ENCODE data around the gene RFNG.

The RFNG gene

GRCh38 chr17:82058230-82058854, 6.7 kb upstream of the RFNG start:
- H3K4me3 ChIP-seq (ENCODE audit: low read length): no peak overlapping the region
- peaks cover 10% of the 10 kb centered on the region for H3K79me2 ChIP-seq (ENCODE audit: control insufficient read depth, low read length)
- H3K9me2 ChIP-seq (replicated peaks; ENCODE audit: control insufficient read depth, low read length): no peaks in the 10 kb centered on the region
- H3K27me3 ChIP-seq (ENCODE audit: control insufficient read depth, low read length): no peaks in the 10 kb centered on the region
- H3K36me3 ChIP-seq (ENCODE audit: control insufficient read depth, low read length): peaks cover 88% of the 10 kb centered on the region
- H3K27ac ChIP-seq (ENCODE audit: low read depth, low read length): no peak overlapping the region
- H3F3A ChIP-seq (ENCODE audit: control insufficient read depth, insufficient read depth): no peaks in the 10 kb centered on the region
- no peaks in the 10 kb centered on the region for H4K20me1 ChIP-seq (ENCODE audit: control insufficient read depth, insufficient read depth, low read depth, low read length)
- no peak for TF ChIP-seq EZH2phosphoT487 (IDR thresholded peaks at IDR 0.05; ENCODE audit: borderline replicate concordance, low read length)
- TF ChIP-seq CTCF (IDR thresholded peaks at IDR 0.05; ENCODE audit: low read depth, low read length, poor library complexity, severe bottlenecking): no peak
- H3K4me2 ChIP-seq (ENCODE audit: low read length): no peak overlapping the region
- no peaks in the 10 kb centered on the region for H3K9me3 ChIP-seq (ENCODE audit: control insufficient read depth, insufficient read depth, low read length)
- H3K4me1 ChIP-seq (ENCODE audit: control insufficient read depth, low read length): peaks cover under 1% of the 10 kb centered on the region; the same call in 1 of the 2 replicates

- Histone ChIP-seq H3K27ac (ENCODE audit: low read depth, low read length) (no peak overlapping the region), H3K36me3 (ENCODE audit: control insufficient read depth, low read length) (peaks cover 76% of the 10 kb centered on the region)
These were observed 5.4 kb upstream of the RFNG start for GRCh38 chr17:82056729-82057621.

GRCh38 chr17:82055965-82056728, 4.5 kb upstream of the RFNG start:
- H3K9me3 ChIP-seq (ENCODE audit: control insufficient read depth, insufficient read depth, low read length): no peaks in the 10 kb centered on the region
- H3K4me1 ChIP-seq (ENCODE audit: control insufficient read depth, low read length): peaks cover 8% of the 10 kb centered on the region
- peaks cover 70% of the 10 kb centered on the region for H3K36me3 ChIP-seq (ENCODE audit: control insufficient read depth, low read length)
- H3F3A ChIP-seq (ENCODE audit: control insufficient read depth, insufficient read depth): no peaks in the 10 kb centered on the region
- H3K27ac ChIP-seq (ENCODE audit: low read depth, low read length): no peak overlapping the region
- no peak overlapping the region for H3K4me3 ChIP-seq (ENCODE audit: low read length)
- no peaks in the 10 kb centered on the region for H3K27me3 ChIP-seq (ENCODE audit: control insufficient read depth, low read length)
- peaks cover 3% of the 10 kb centered on the region; the same call in 1 of the 2 replicates for H4K20me1 ChIP-seq (ENCODE audit: control insufficient read depth, insufficient read depth, low read depth, low read length)
- H3K79me2 ChIP-seq (ENCODE audit: control insufficient read depth, low read length): peaks cover 16% of the 10 kb centered on the region
- no peak for TF ChIP-seq EZH2phosphoT487 (IDR thresholded peaks at IDR 0.05; ENCODE audit: borderline replicate concordance, low read length)
- TF ChIP-seq CTCF (IDR thresholded peaks at IDR 0.05; ENCODE audit: low read depth, low read length, poor library complexity, severe bottlenecking): no peak
- no peaks in the 10 kb centered on the region for H3K9me2 ChIP-seq (replicated peaks; ENCODE audit: control insufficient read depth, low read length)
- H3K4me2 ChIP-seq (ENCODE audit: low read length): no peak overlapping the region

More at GRCh38 chr17:82056729-82057621, 5.4 kb upstream of the RFNG start:
- TF ChIP-seq CTCF (IDR thresholded peaks at IDR 0.05; ENCODE audit: low read depth, low read length, poor library complexity, severe bottlenecking) (no peak), EZH2phosphoT487 (IDR thresholded peaks at IDR 0.05; ENCODE audit: borderline replicate concordance, low read length) (no peak)
- H3K4me2 ChIP-seq (ENCODE audit: low read length): no peak overlapping the region
- no peaks in the 10 kb centered on the region for H3F3A ChIP-seq (ENCODE audit: control insufficient read depth, insufficient read depth)
- H3K79me2 ChIP-seq (ENCODE audit: control insufficient read depth, low read length): peaks cover 16% of the 10 kb centered on the region
- H3K4me3 ChIP-seq (ENCODE audit: low read length): no peak overlapping the region
- peaks cover 3% of the 10 kb centered on the region; the same call in 1 of the 2 replicates for H4K20me1 ChIP-seq (ENCODE audit: control insufficient read depth, insufficient read depth, low read depth, low read length)
- no peaks in the 10 kb centered on the region for H3K9me3 ChIP-seq (ENCODE audit: control insufficient read depth, insufficient read depth, low read length)
- no peaks in the 10 kb centered on the region for H3K27me3 ChIP-seq (ENCODE audit: control insufficient read depth, low read length)
- no peaks in the 10 kb centered on the region for H3K9me2 ChIP-seq (replicated peaks; ENCODE audit: control insufficient read depth, low read length)
- H3K4me1 ChIP-seq (ENCODE audit: control insufficient read depth, low read length): peaks cover 8% of the 10 kb centered on the region
